WTC11 (cell line): ENCODE measurements around the gene HDGF. TPM values are rescaled to one million over a fixed set of nuclear protein-coding genes. Genes with fewer than 3 reads are reported as not detected.

Source experiments
- ATAC-seq: fragments of 200-7000 bp; cut with Tn5 transposase; 2 replicates; pipeline ENCODE4 v1.10.0; 2021; ENCODE audit warnings: mild to moderate bottlenecking, moderate library complexity
- CTCF ChIA-PET: fragments of 300-600 bp; sonication (Branson Sonifier 250); formaldehyde crosslinking; loops from one replicate; lab custom pipeline; 2021; ENCODE audit warnings: antibody characterized with exemption; lab: Charles Lee
- POLR2A ChIA-PET: fragments of 350-600 bp; sonication (Branson Sonifier 250); formaldehyde crosslinking; loops from one replicate; lab custom pipeline; 2021; ENCODE audit warnings: antibody characterized with exemption; lab: Charles Lee
- DNase-seq: peaks from one replicate; pipeline ENCODE4 v3.0.0; 2021; ENCODE audit warnings: low spot score
- H3K27ac Mint-ChIP-seq: 2 replicates; pipeline ENCODE4 v1.8.0; 2021; ENCODE audit warnings: mixed read lengths
- H3K27me3 Mint-ChIP-seq: 2 replicates; pipeline ENCODE4 v1.8.0; 2021; ENCODE audit warnings: low read depth, mild to moderate bottlenecking, moderate library complexity, mixed read lengths
- H3K36me3 Mint-ChIP-seq: 2 replicates; pipeline ENCODE4 v1.8.0; 2021; ENCODE audit warnings: mixed read lengths
- H3K4me1 Mint-ChIP-seq: 2 replicates; pipeline ENCODE4 v1.8.0; 2022; ENCODE audit warnings: mixed read lengths
- H3K4me3 Mint-ChIP-seq: 2 replicates; pipeline ENCODE4 v1.8.0; 2021; ENCODE audit warnings: mild to moderate bottlenecking, moderate library complexity, mixed read lengths
- H3K9me3 Mint-ChIP-seq: 2 replicates; pipeline ENCODE4 v1.8.0; 2021; ENCODE audit warnings: mixed read lengths
- ATF1 ChIP-seq: sonication (generic); formaldehyde crosslinking; IDR thresholded peaks from 2 replicates; pipeline ENCODE4 v1.8.1; 2023; ENCODE audit warnings: mild to moderate bottlenecking, moderate library complexity, missing genetic modification reagents
- ETV6 ChIP-seq: sonication (generic); formaldehyde crosslinking; IDR thresholded peaks from 2 replicates; pipeline ENCODE4 v1.8.1; 2022; ENCODE audit warnings: mild to moderate bottlenecking, missing genetic modification reagents
- FOXJ3 ChIP-seq: sonication (generic); formaldehyde crosslinking; IDR thresholded peaks from 2 replicates; pipeline ENCODE4 v1.9.0; 2021; ENCODE audit warnings: missing genetic modification reagents, mild to moderate bottlenecking, borderline replicate concordance
- KAT7 ChIP-seq: sonication (generic); formaldehyde crosslinking; IDR thresholded peaks from 2 replicates; pipeline ENCODE4 v1.8.1; 2023; ENCODE audit warnings: missing genetic modification reagents, mild to moderate bottlenecking, borderline replicate concordance
- MXD4 ChIP-seq: fragments of 250-450 bp; sonication (Bioruptor Pico); IDR thresholded peaks from 2 replicates; pipeline ENCODE4 v1.8.0; 2021; ENCODE audit warnings: mild to moderate bottlenecking, moderate library complexity, borderline replicate concordance
- NFE2L1 ChIP-seq: sonication (generic); formaldehyde crosslinking; IDR thresholded peaks from 2 replicates; pipeline ENCODE4 v1.8.1; 2023; ENCODE audit warnings: missing genetic modification reagents
- NFYB ChIP-seq: sonication (generic); formaldehyde crosslinking; conservative IDR thresholded peaks from 2 replicates; pipeline ENCODE4 v1.8.0; 2022; ENCODE audit warnings: low read depth, missing genetic modification reagents
- PRRX2 ChIP-seq: fragments of 250-450 bp; sonication (Bioruptor Pico); IDR thresholded peaks from 2 replicates; pipeline ENCODE4 v1.8.0; 2021; ENCODE audit warnings: mild to moderate bottlenecking
- RORB ChIP-seq: fragments of 250-450 bp; sonication (Bioruptor Pico); IDR thresholded peaks from 2 replicates; pipeline ENCODE4 v1.9.0; 2021; ENCODE audit warnings: mild to moderate bottlenecking
- ZNF138 ChIP-seq: sonication (generic); formaldehyde crosslinking; conservative IDR thresholded peaks from 2 replicates; pipeline ENCODE4 v1.8.1; 2022; ENCODE audit warnings: mild to moderate bottlenecking, moderate library complexity, missing genetic modification reagents
- ZNF219 ChIP-seq: sonication (generic); formaldehyde crosslinking; IDR thresholded peaks from 2 replicates; pipeline ENCODE4 v1.8.0; 2023; ENCODE audit warnings: missing genetic modification reagents, mild to moderate bottlenecking, borderline replicate concordance
- total RNA-seq: library from RNA; stranded (reverse); gene quantifications from 3 replicates; pipeline ENCODE4 v1.2.3, GENCODE V29; 2021
- TF ChIP-seq, protein P1 (sequence below): sonication (generic); formaldehyde crosslinking; IDR thresholded peaks from 2 replicates; pipeline ENCODE4 v1.8.1; 2023; ENCODE audit warnings: mild to moderate bottlenecking, missing genetic modification reagents, moderate library complexity
- TF ChIP-seq, protein P2 (sequence below): fragments of 250-450 bp; sonication (Bioruptor Pico); IDR thresholded peaks from 2 replicates; pipeline ENCODE4 v1.9.0; 2021; ENCODE audit warnings: mild to moderate bottlenecking
- TF ChIP-seq, protein P3 (sequence below): sonication (generic); formaldehyde crosslinking; IDR thresholded peaks from 2 replicates; pipeline ENCODE4 v1.8.0; 2022; ENCODE audit warnings: mild to moderate bottlenecking, missing genetic modification reagents

The HDGF gene
- total RNA-seq, 1 experiment from 2014 or later, result 339 TPM

DNA sequence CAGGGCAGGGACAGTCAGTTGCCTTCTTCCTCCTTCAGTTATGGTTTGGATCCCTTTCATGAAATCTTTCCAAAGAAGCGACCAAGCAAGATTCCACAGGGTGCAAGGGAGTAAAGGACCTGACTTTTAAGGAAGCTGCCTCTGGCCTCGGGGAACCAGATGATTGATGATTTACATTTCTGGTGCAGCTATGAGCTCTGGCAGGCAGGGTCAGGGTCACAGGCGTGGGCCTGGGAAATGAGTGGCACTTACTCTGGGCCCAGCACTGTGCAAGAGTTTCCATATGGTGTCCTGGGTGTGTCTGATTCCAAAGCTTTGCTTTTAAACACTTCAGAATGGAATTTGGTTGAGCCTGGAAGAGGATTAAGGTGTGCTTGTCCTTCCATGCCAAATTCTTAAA is 38.8 kb downstream of the HDGF start:
- H3K4me3 Mint-ChIP-seq, result no peak overlapping the region
- no peak for DNase-seq
- TF ChIP-seq KAT7 (CRISPR knock-in tag), result no peak
- TF ChIP-seq, protein P1, sequence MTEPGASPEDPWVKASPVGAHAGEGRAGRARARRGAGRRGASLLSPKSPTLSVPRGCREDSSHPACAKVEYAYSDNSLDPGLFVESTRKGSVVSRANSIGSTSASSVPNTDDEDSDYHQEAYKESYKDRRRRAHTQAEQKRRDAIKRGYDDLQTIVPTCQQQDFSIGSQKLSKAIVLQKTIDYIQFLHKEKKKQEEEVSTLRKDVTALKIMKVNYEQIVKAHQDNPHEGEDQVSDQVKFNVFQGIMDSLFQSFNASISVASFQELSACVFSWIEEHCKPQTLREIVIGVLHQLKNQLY (CRISPR knock-in tag), result no peak
- H3K27me3 Mint-ChIP-seq, result no peaks in the 10 kb centered on the region; the same call in 1 of the 2 replicates
- peaks cover 4% of the 10 kb centered on the region for H3K36me3 Mint-ChIP-seq
- ATAC-seq, result no peak
- peaks cover 55% of the 10 kb centered on the region for H3K4me1 Mint-ChIP-seq
- no peak overlapping the region for H3K27ac Mint-ChIP-seq
- ChIA-PET POLR2A (no interaction called here), CTCF (interaction anchor here (1.8 to 25.2 kb wide), 3 partner anchors 15 to 56 kb away, joined by 5 to 1553 read pairs (median 360); partner anchors contain the start of genes ISG20L2 and METTL25B)
- no peaks in the 10 kb centered on the region for H3K9me3 Mint-ChIP-seq

DNA sequence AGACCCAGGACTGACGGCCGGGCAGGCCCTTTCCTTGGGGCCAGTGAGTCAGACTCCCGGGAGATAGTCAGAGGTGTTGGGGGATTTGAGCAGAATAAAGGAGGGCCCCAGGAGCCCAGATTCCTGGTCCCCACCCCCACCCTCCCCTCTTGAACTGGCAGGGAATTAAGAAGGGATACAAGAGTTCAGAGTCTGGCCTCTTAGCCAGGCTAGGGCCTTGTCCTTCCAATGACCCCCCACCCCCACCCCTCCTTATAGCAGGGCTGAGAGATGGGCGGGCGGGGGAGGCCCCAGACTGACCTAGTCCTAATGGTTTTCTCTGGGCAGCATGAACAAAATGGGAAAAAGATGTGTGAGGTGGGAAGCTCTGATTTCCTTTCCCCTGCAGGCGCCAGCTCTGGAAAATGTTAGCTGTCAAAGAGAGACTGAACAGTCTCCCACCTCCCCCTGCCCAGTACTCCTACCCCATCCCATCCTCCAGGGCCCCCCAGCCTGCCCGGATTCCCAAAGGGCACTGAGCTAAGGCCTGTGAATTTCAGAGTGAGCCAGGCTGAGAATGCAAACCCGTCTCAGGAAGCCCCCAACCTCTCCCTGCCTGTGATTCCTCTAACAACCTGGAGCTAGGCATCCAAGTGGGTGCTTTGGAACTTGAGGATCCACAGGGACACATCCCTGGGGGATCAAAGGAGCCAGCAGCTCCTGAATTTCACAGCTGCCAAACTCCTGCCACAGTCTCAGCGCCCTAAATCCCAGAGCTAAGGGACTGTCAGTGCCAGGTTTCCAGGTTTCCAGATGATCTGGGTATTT is 40.3 kb downstream of the HDGF start:
- Mint-ChIP-seq H3K4me1 (peaks cover 55% of the 10 kb centered on the region), H3K36me3 (no peaks in the 10 kb centered on the region), H3K27me3 (no peaks in the 10 kb centered on the region; the same call in 1 of the 2 replicates), H3K4me3 (no peak overlapping the region), H3K27ac (no peak overlapping the region), H3K9me3 (no peaks in the 10 kb centered on the region)
- POLR2A ChIA-PET, result interaction anchor here (0.5 to 1.6 kb wide), 4 partner anchors 22 to 222 kb away, joined by 3 to 5 read pairs (median 4); no protein-coding TSS in a partner anchor
- CTCF ChIA-PET, result interaction anchor here (0.7 to 25.2 kb wide), 9 partner anchors 10 to 209 kb away, joined by 3 to 1553 read pairs (median 7); partner anchors contain the start of genes ISG20L2, METTL25B and NTRK1
- TF ChIP-seq NFE2L1 (CRISPR knock-in tag), result no peak
- TF ChIP-seq ETV6 (CRISPR knock-in tag), result no peak
- ATAC-seq, result no peak
- no peak for DNase-seq

DNA sequence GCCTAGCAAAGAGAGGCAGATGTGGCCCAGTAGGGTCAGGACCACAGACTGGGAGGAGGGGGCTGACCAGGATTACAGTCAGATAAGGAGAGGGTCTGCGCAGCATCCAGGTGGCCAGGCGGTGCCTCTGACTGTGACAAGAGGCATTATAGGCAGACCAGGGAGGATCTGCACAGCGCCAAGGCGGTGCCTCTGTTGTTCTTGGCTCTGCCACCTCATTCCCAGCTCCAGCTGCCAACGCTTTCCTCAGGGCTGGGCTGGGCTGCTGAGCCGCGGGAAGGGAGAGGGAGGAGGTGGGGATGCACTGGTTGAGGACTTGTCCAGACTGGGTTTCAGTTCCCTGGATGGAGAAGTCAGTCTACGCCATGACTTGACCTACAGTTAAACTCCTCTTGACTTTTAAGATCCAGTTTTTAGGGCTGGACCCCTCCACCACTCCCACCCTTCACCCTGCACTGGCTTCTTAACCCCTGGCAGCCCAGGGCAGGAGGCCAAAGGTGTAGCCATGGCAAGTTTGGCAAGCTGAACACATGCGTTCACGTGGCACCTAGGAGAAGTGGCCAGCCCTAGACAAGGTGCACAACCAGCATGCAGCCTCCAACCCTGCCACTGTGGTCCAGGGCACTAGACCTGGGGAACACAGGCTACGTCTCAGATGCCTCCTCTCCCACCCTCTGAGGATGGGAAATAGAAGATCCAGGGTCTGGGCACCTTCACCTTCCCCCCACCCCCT is 41.6 kb downstream of the HDGF start:
- Mint-ChIP-seq H3K4me1 (peaks cover 55% of the 10 kb centered on the region), H3K36me3 (no peaks in the 10 kb centered on the region), H3K27me3 (peaks cover 4% of the 10 kb centered on the region), H3K9me3 (no peaks in the 10 kb centered on the region), H3K4me3 (no peak overlapping the region), H3K27ac (no peak overlapping the region)
- POLR2A ChIA-PET, result interaction anchor here (4.7 to 5.4 kb wide), 2 partner anchors 18 to 33 kb away, joined by 47 to 195 read pairs; partner anchors contain the start of gene NES
- ATAC-seq, result no peak
- DNase-seq, result no peak
- TF ChIP-seq, protein P2, sequence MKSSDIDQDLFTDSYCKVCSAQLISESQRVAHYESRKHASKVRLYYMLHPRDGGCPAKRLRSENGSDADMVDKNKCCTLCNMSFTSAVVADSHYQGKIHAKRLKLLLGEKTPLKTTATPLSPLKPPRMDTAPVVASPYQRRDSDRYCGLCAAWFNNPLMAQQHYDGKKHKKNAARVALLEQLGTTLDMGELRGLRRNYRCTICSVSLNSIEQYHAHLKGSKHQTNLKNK (CRISPR knock-in tag), result no peak
- TF ChIP-seq NFYB (no peak), RORB (CRISPR knock-in tag) (no peak)
- CTCF ChIA-PET, result interaction anchor here (1.0 to 25.2 kb wide), 5 partner anchors 8 to 86 kb away, joined by 5 to 1553 read pairs (median 7); partner anchors contain the start of genes ISG20L2 and METTL25B

DNA sequence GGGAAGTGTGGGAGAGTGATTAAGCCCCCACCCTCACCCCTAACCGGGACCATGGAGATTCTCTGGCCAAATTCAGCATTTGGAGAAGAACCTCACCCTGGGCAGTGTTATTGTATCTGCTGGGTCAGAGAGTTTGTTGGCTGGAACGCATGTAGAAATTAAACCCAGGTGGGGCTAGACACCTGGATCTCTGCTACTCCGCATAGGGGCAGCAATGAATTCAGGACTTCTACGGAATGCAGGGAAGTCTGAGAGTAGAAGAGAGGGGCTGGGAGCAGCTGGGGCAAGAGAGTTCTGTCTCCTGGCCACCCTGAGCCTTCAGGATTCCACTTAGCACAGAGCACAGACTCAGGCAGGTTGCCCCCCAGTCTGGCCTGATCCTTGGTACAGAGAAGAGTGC is 42.4 kb downstream of the HDGF start:
- TF ChIP-seq MXD4 (CRISPR knock-in tag) (no peak), ATF1 (CRISPR knock-in tag) (no peak), NFYB (no peak), ZNF219 (CRISPR knock-in tag) (no peak), ZNF138 (CRISPR knock-in tag) (no peak), PRRX2 (CRISPR knock-in tag) (no peak), FOXJ3 (no peak)
- TF ChIP-seq, protein P3, sequence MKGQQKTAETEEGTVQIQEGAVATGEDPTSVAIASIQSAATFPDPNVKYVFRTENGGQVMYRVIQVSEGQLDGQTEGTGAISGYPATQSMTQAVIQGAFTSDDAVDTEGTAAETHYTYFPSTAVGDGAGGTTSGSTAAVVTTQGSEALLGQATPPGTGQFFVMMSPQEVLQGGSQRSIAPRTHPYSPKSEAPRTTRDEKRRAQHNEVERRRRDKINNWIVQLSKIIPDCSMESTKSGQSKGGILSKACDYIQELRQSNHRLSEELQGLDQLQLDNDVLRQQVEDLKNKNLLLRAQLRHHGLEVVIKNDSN, result no peak
- POLR2A ChIA-PET, result interaction anchor here (1.0 to 5.4 kb wide), 5 partner anchors 17 to 32 kb away, joined by 3 to 195 read pairs (median 9); partner anchors contain the start of genes ISG20L2, METTL25B and NES
- Mint-ChIP-seq H3K4me3 (peak overlapping the region; percentile 84), H3K27ac (no peak overlapping the region; the same call in 1 of the 2 replicates), H3K9me3 (no peaks in the 10 kb centered on the region), H3K36me3 (no peaks in the 10 kb centered on the region), H3K4me1 (peaks cover 61% of the 10 kb centered on the region), H3K27me3 (peaks cover 13% of the 10 kb centered on the region)
- ATAC-seq (no peak), DNase-seq (no peak)
- CTCF ChIA-PET, result interaction anchor here (0.8 to 25.2 kb wide), 8 partner anchors 11 to 365 kb away, joined by 3 to 1553 read pairs (median 20); partner anchors contain the start of genes INSRR, ISG20L2, METTL25B and NES
